Stimulated activated CD8-positive, alpha-beta memory T cell treated with anti-CD3 and anti-CD28 coated beads, Interleukin-7, amount 100 ng/mL, for 24 hours (primary cell): ENCODE measurements around the gene GMFB.

Experiments
- DNase-seq: peaks from one replicate; pipeline ENCODE4 v3.0.0-alpha.2; 2020; ENCODE audit warnings: low read depth

The GMFB gene

GRCh38 chr14:54490445-54491175 lies 1.8 kb upstream of the GMFB start:
- no peak for DNase-seq

- DNase-seq, result no peak
Measured at GRCh38 chr14:54489731-54490444, 1.1 kb upstream of the GMFB start.

GRCh38 chr14:54489318-54489683 lies 521 bp upstream of the GMFB start:
- no peak for DNase-seq

GRCh38 chr14:54488318-54488645 lies 498 bp downstream of the GMFB start:
- DNase-seq, result no peak

GRCh38 chr14:54487771-54488170 lies 1.0 kb downstream of the GMFB start:
- DNase-seq, result no peak

- DNase-seq, result no peak
Measured at GRCh38 chr14:54486685-54487084, 2.1 kb downstream of the GMFB start.

GRCh38 chr14:54483846-54484245 lies 4.9 kb downstream of the GMFB start:
- no peak for DNase-seq

GRCh38 chr14:54483073-54483745 lies 5.6 kb downstream of the GMFB start:
- no peak for DNase-seq

GRCh38 chr14:54481695-54482094 lies 7.1 kb downstream of the GMFB start:
- no peak for DNase-seq

- no peak for DNase-seq
Measured at GRCh38 chr14:54480830-54481562, 7.8 kb downstream of the GMFB start.

- no peak for DNase-seq
Measured at GRCh38 chr14:54478636-54479215, 10.1 kb downstream of the GMFB start.

- no peak for DNase-seq
Measured at GRCh38 chr14:54475911-54476310, 12.9 kb downstream of the GMFB start.

GRCh38 chr14:54475187-54475899 lies 13.4 kb downstream of the GMFB start:
- no peak for DNase-seq

GRCh38 chr14:54474232-54474793 lies 14.5 kb downstream of the GMFB start:
- no peak for DNase-seq

- no peak for DNase-seq
Measured at GRCh38 chr14:54472315-54472714, 16.5 kb downstream of the GMFB start.

- no peak for DNase-seq
Measured at GRCh38 chr14:54471641-54472040, 17.1 kb downstream of the GMFB start.

- DNase-seq, result no peak
Measured at GRCh38 chr14:54470701-54471100, 18.1 kb downstream of the GMFB start.

GRCh38 chr14:54467280-54467679 lies 21.5 kb downstream of the GMFB start:
- no peak for DNase-seq

- DNase-seq, result no peak
Measured at GRCh38 chr14:54465654-54466053, 23.1 kb downstream of the GMFB start.

- no peak for DNase-seq
Measured at GRCh38 chr14:54462048-54462447, 26.7 kb downstream of the GMFB start.

- DNase-seq, result no peak
Measured at GRCh38 chr14:54459106-54459505, 29.7 kb downstream of the GMFB start.
